ENCODE results near the gene PDE11A. TPM values are rescaled to one million over a fixed set of nuclear protein-coding genes. Genes with fewer than 3 reads are reported as not detected.

PDE11A gene
- polyA plus RNA-seq, 2 of the 4 experiments (the other 2 are of a cell fraction) = 3.6 to 5.6 TPM

GRCh38 chr2:177616066-177616465, 456.5 kb downstream of the PDE11A start:
- no peak for DNase-seq (ENCODE audit: low read depth in 1 of 2, low spot score in 1 of 2)
- Histone ChIP-seq H3K9me3 (0 out of 3 replicates have a peak, but pooled peaks cover 4% of the 10 kb centered on the region), H3K4me2 (no peak overlapping the region), H3K4me3 (no peak overlapping the region), H3K27ac (no peak overlapping the region), H3K4me1 (no peaks in the 10 kb centered on the region)
- POLR2A ChIA-PET = no interaction called here
- TF ChIP-seq ZFP36 (IDR thresholded peaks at IDR 0.05; ENCODE audit: borderline replicate concordance, partially characterized antibody) (no peak), MAFK (IDR thresholded peaks at IDR 0.05; ENCODE audit: partially characterized antibody) (peak; percentile 14), RAD21 (conservative IDR thresholded peaks at IDR 0.05 in 1 of 2, IDR thresholded peaks at IDR 0.05 in 1 of 2) (no peak)
- ATAC-seq = no peak
- CTCF ChIA-PET = interaction anchor here (1.5 kb wide), 1 partner anchor 11 kb away, joined by 4 read pairs; no protein-coding TSS in a partner anchor
- no peak for FAIRE-seq
- 81% methylated on average over 4 of the region's 4 CpGs for WGBS (ENCODE audit: missing lambda C conversion rate)

- no peak for ATAC-seq
- Histone ChIP-seq H3K27ac (no peak overlapping the region), H3K9me3 (peaks cover 6% of the 10 kb centered on the region; the same call in 2 of the 3 replicates), H3K4me2 (no peak overlapping the region), H3K4me1 (no peaks in the 10 kb centered on the region), H3K4me3 (no peak overlapping the region)
- DNase-seq (ENCODE audit: low read depth in 1 of 2, low spot score in 1 of 2) = no peak
- FAIRE-seq = no peak
- TF ChIP-seq JUN (IDR thresholded peaks at IDR 0.05) (no peak), REST (IDR thresholded peaks at IDR 0.05) (no peak), CHD2 (IDR thresholded peaks at IDR 0.05; ENCODE audit: low read length, partially characterized antibody) (no peak), POLR2AphosphoS2 (conservative IDR thresholded peaks at IDR 0.05; ENCODE audit: low read length) (no peak), ZNF302 (CRISPR knock-in tag; IDR thresholded peaks at IDR 0.05) (no peak), CEBPB (IDR thresholded peaks at IDR 0.05) (no peak), RFX5 (IDR thresholded peaks at IDR 0.05) (no peak), ESRRA (IDR thresholded peaks at IDR 0.05; ENCODE audit: borderline replicate concordance, low read length) (no peak)
- ChIA-PET POLR2A (no interaction called here), CTCF (interaction anchor here (2.6 kb wide), 1 partner anchor 8 kb away, joined by 12 read pairs; no protein-coding TSS in a partner anchor)
- WGBS (ENCODE audit: missing lambda C conversion rate) = 85% methylated on average over 4 of the region's 4 CpGs
These were observed 459.9 kb downstream of the PDE11A start for GRCh38 chr2:177612659-177613058.

GRCh38 chr2:177611310-177611886, 461.2 kb downstream of the PDE11A start:
- no peak overlapping the region for H3K4me3 ChIP-seq
- POLR2A ChIA-PET = no interaction called here
- no peak for TF ChIP-seq NPAS2 (CRISPR knock-in tag; IDR thresholded peaks at IDR 0.05; ENCODE audit: borderline replicate concordance)
- no peak for DNase-seq (ENCODE audit: low read depth in 1 of 2, low spot score in 1 of 2)
- CTCF ChIA-PET = interaction anchor here (2.2 kb wide), 1 partner anchor 113 kb away, joined by 5 read pairs; no protein-coding TSS in a partner anchor
- H3K9me3 ChIP-seq = peaks cover 4% of the 10 kb centered on the region; the same call in 2 of the 3 replicates
- 30% methylated on average over 6 of the region's 6 CpGs for WGBS (ENCODE audit: missing lambda C conversion rate)
- H3K4me2 ChIP-seq = no peak overlapping the region
- ATAC-seq = no peak
- no peak for FAIRE-seq
- H3K27ac ChIP-seq = no peak overlapping the region
- H3K4me1 ChIP-seq = no peaks in the 10 kb centered on the region

- CTCF ChIA-PET = interaction anchor here (2.2 kb wide), 1 partner anchor 114 kb away, joined by 5 read pairs; no protein-coding TSS in a partner anchor
- Histone ChIP-seq H3K27ac (no peak overlapping the region), H3K4me1 (no peaks in the 10 kb centered on the region), H3K9me3 (peaks cover 2% of the 10 kb centered on the region; the same call in 2 of the 3 replicates), H3K4me2 (no peak overlapping the region), H3K4me3 (no peak overlapping the region)
- FAIRE-seq = no peak
- 88% methylated on average over 1 of the region's 1 CpG for WGBS (ENCODE audit: missing lambda C conversion rate)
- DNase-seq (ENCODE audit: low read depth in 1 of 2, low spot score in 1 of 2) = no peak
- no peak for ATAC-seq
- POLR2A ChIA-PET = no interaction called here
- TF ChIP-seq NFE2L2 (conservative IDR thresholded peaks at IDR 0.05; ENCODE audit: low read length) = no peak
- no peak for TF ChIP-seq EP300 (IDR thresholded peaks at IDR 0.05)
- no peak for TF ChIP-seq RCOR1 (IDR thresholded peaks at IDR 0.05; ENCODE audit: low read depth, low read length)
- TF ChIP-seq REST (IDR thresholded peaks at IDR 0.05) = no peak
These were observed 461.8 kb downstream of the PDE11A start for GRCh38 chr2:177610813-177611212.

All from A549 (cell line).